ES-I3 (cell line): ENCODE measurements around the gene PWWP2A.

Experiments used
- H3K36me3 ChIP-seq: 2 replicates; pipeline ENCODE4 v1.6.1; 2013; ENCODE audit warnings: mild to moderate bottlenecking, low read length, control low read depth, moderate library complexity; ENCODE audit not compliant: insufficient read depth
- H3K4me1 ChIP-seq: 2 replicates; pipeline ENCODE4 v1.6.1; 2013; ENCODE audit warnings: mild to moderate bottlenecking, control low read depth, low read length; ENCODE audit not compliant: insufficient read depth
- H3K9ac ChIP-seq: 2 replicates; pipeline ENCODE4 v1.6.1; 2013; ENCODE audit warnings: low read depth, mild to moderate bottlenecking, low read length, moderate library complexity
- H3K9me3 ChIP-seq: 2 replicates; pipeline ENCODE4 v1.6.1; 2013; ENCODE audit warnings: mild to moderate bottlenecking, low read length, moderate library complexity; ENCODE audit not compliant: control insufficient read depth, insufficient read depth

The PWWP2A gene

DNA sequence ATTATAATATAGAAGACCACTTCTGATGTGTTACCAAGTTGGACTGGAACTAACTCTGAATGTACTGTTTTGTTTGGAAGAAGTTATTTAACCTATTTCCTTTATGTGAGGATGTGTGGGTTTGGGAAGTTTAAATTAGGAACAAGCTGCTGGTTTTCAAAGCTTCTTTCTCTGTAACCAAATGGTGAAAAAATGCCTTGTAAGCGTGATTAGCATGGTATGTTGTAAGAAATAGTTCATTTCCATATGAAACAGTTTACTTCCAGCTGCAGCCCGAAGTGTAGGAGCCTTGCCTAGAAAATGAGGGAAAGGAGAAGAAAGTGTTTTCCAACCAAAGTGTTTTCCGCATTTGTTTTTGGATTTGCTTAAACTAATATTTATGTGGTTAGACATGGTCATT lies 74.3 kb downstream of the PWWP2A start:
- Histone ChIP-seq H3K36me3 (peaks cover 14% of the 10 kb centered on the region), H3K4me1 (peaks cover 28% of the 10 kb centered on the region), H3K9ac (no peak overlapping the region), H3K9me3 (no peaks in the 10 kb centered on the region)

DNA sequence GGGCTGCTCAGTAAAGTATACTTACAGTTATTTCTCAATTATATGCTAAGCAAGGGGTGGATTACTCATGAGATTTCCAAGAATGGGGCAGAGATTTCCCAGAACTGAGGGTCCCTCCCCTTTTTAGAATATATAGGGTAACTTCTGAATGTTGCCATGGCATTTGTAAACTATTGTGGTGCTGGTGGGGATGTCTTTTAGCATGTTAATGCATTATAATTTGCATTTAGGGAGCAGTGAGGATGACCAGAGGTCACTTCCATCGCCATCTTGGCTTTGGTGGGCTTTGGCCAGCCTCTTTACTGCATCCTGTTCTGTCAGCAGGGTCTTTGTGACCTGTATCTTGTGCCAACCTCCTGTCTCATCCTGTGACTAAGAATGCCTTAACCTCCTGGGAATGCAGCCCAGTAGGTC lies 74.9 kb downstream of the PWWP2A start:
- peaks cover 12% of the 10 kb centered on the region for H3K36me3 ChIP-seq

DNA sequence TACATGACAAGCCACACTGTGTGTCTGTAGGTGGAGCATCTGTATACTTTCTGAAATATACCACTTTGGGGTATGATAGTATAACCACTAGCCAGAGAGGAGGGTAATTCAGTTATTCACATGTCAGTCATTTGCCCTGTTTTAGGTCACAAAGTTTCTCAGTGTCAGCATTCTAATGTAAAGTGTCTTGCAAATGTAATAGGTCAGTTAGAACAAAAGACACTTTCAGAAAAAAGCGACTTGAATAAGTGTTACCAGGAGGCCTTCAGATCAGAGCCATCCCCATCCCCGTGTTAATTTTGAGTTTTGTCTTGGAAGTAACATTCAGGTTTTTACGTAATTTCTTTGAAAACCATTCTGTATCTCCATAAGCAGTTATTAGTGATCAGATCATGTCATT lies 76.6 kb downstream of the PWWP2A start:
- Histone ChIP-seq H3K9ac (no peak overlapping the region), H3K36me3 (peaks cover 12% of the 10 kb centered on the region; the same call in 1 of the 2 replicates), H3K9me3 (no peaks in the 10 kb centered on the region), H3K4me1 (peaks cover 28% of the 10 kb centered on the region)

More for the DNA sequence above, 74.9 kb downstream of the PWWP2A start:
- Histone ChIP-seq H3K4me1 (peaks cover 28% of the 10 kb centered on the region), H3K9me3 (no peaks in the 10 kb centered on the region), H3K9ac (no peak overlapping the region)
